Fibroblast of lung (primary cell): Measurements from ENCODE around the gene BUD23. TPM values are rescaled to one million over a fixed set of nuclear protein-coding genes. Genes with fewer than 3 reads are reported as not detected.

ENCODE experiments used
- DNase-seq, 2 donors: peaks; one replicate each; pipeline versions ENCODE4 v3.0.0 to v3.0.0-alpha.2; 2010; ENCODE audit warnings: low read depth in 2 of 2
- H2AFZ ChIP-seq: 2 replicates; pipeline ENCODE4 v1.5.1; 2012; ENCODE audit warnings: low read length, control low read depth, inconsistent platforms
- H3K27ac ChIP-seq: 2 replicates; pipeline ENCODE4 v1.5.1; 2011; ENCODE audit warnings: low read length, control low read depth; ENCODE audit not compliant: insufficient read depth
- H3K27me3 ChIP-seq: 2 replicates; pipeline ENCODE4 v1.5.1; 2011; ENCODE audit warnings: mild to moderate bottlenecking, low read length; ENCODE audit not compliant: control insufficient read depth, insufficient read depth
- H3K36me3 ChIP-seq: 2 replicates; pipeline ENCODE4 v1.5.1; 2011; ENCODE audit warnings: low read length; ENCODE audit not compliant: control insufficient read depth, insufficient read depth
- H3K4me1 ChIP-seq: 2 replicates; pipeline ENCODE4 v1.5.1; 2011; ENCODE audit warnings: low read length; ENCODE audit not compliant: control insufficient read depth, insufficient read depth; ENCODE audit errors: extremely low read depth
- H3K4me2 ChIP-seq: 2 replicates; pipeline ENCODE4 v1.5.1; 2011; ENCODE audit warnings: low read length, control low read depth; ENCODE audit not compliant: insufficient read depth; ENCODE audit errors: extremely low read depth
- H3K4me3 ChIP-seq, 4 experiments: fragments of 200-600 bp in 1 of 4; sonication (generic) in 1 of 4; replicated peaks in 1 of 4; 2 replicates each; pipeline ENCODE4 v1.5.1; 2011 to 2016; ENCODE audit warnings: low read length in 4 of 4, low read depth in 3 of 4, mild to moderate bottlenecking in 3 of 4, control low read depth in 2 of 4, inconsistent platforms in 1 of 4, mixed read lengths in 1 of 4; ENCODE audit not compliant: insufficient read depth in 1 of 4; ENCODE audit errors: control extremely low read depth in 1 of 4
- H3K79me2 ChIP-seq: 2 replicates; pipeline ENCODE4 v1.5.1; 2012; ENCODE audit warnings: mild to moderate bottlenecking, low read length, inconsistent platforms; ENCODE audit not compliant: control insufficient read depth, insufficient read depth
- H3K9ac ChIP-seq: 2 replicates; pipeline ENCODE4 v1.5.1; 2011; ENCODE audit warnings: mild to moderate bottlenecking, low read length, control low read depth; ENCODE audit not compliant: insufficient read depth
- H3K9me3 ChIP-seq: 2 replicates; pipeline ENCODE4 v1.5.1; 2012; ENCODE audit warnings: low read depth, low read length; ENCODE audit not compliant: control insufficient read depth, insufficient read depth
- H4K20me1 ChIP-seq: 2 replicates; pipeline ENCODE4 v1.5.1; 2011; ENCODE audit warnings: low read length; ENCODE audit not compliant: control insufficient read depth, insufficient read depth; ENCODE audit errors: extremely low read depth
- EZH2 ChIP-seq: IDR thresholded peaks from 2 replicates; pipeline ENCODE4 v1.5.1; 2012; ENCODE audit warnings: low read length, control low read depth, mild to moderate bottlenecking; ENCODE audit errors: missing control alignments
- polyA plus RNA-seq, 2 donors: library from polyadenylated mRNA; depleted of rRNA in 1 of 2; stranded (reverse) in 1 of 2; unstranded in 1 of 2; fragments of >200 nt; gene quantifications; 2 replicates each; pipeline ENCODE4 v1.2.1, GENCODE V29; 2011 to 2012; ENCODE audit warnings: missing spikeins in 1 of 2
- total RNA-seq: library from RNA; depleted of rRNA; stranded (reverse); fragments of >200 nt; gene quantifications from 2 replicates; pipeline ENCODE4 v1.2.1, GENCODE V29; 2014
- TF ChIP-seq, protein P1 (sequence below), 2 donors: IDR thresholded peaks in 1 of 2; conservative IDR thresholded peaks in 1 of 2; 1 replicate in 1 of 2; 2 replicates in 1 of 2; pipeline ENCODE4 v1.5.1; 2011 to 2012; ENCODE audit warnings: low read length in 2 of 2, control low read depth in 1 of 2, inconsistent platforms in 1 of 2, low read depth in 1 of 2, mild to moderate bottlenecking in 1 of 2

BUD23 gene
- total and polyA plus RNA-seq, 2 donors (not counting 1 experiment from before 2014, with no cell fraction given) = 31.9 to 60.1 TPM

DNA sequence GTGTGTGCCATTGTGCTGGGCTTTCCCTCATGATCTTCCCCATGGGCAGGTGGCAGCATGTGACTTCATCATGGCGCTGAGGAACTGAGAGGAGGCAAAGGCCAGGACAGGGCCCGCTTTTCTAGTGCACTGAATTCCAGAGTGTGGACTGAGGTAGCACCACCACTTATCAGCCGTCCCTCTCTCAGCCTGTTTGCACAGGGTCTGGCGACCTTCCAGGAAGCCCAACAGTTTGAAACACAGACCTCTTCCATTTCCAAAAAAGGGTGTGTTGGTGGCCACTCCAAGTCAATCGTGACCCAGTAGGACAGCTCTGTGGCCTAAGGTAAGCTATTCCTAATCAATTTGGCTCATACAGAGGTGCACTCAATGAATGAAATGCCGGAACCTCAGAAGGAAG is 4.5 kb upstream of the BUD23 start:
- Histone ChIP-seq H4K20me1 (no peaks in the 10 kb centered on the region), H3K9me3 (no peaks in the 10 kb centered on the region), H3K4me3 (no peak overlapping the region), H3K27ac (no peak overlapping the region), H3K27me3 (no peaks in the 10 kb centered on the region), H3K4me1 (peaks cover 6% of the 10 kb centered on the region), H3K4me2 (no peak overlapping the region), H3K9ac (no peak overlapping the region), H3K36me3 (no peaks in the 10 kb centered on the region), H2AFZ (no peak overlapping the region), H3K79me2 (peaks cover 28% of the 10 kb centered on the region)
- DNase-seq = no peak
- TF ChIP-seq, protein P1, sequence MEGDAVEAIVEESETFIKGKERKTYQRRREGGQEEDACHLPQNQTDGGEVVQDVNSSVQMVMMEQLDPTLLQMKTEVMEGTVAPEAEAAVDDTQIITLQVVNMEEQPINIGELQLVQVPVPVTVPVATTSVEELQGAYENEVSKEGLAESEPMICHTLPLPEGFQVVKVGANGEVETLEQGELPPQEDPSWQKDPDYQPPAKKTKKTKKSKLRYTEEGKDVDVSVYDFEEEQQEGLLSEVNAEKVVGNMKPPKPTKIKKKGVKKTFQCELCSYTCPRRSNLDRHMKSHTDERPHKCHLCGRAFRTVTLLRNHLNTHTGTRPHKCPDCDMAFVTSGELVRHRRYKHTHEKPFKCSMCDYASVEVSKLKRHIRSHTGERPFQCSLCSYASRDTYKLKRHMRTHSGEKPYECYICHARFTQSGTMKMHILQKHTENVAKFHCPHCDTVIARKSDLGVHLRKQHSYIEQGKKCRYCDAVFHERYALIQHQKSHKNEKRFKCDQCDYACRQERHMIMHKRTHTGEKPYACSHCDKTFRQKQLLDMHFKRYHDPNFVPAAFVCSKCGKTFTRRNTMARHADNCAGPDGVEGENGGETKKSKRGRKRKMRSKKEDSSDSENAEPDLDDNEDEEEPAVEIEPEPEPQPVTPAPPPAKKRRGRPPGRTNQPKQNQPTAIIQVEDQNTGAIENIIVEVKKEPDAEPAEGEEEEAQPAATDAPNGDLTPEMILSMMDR (conservative IDR thresholded peaks at IDR 0.05 in 1 of 2, IDR thresholded peaks at IDR 0.05 in 1 of 2; ENCODE audit: low read depth in 1 of 2, low read length in 2 of 2) = no peak
- no peak for TF ChIP-seq EZH2

GRCh38 chr7:73679709-73680108 is 3.7 kb upstream of the BUD23 start:
- no peak overlapping the region for H2AFZ ChIP-seq
- H4K20me1 ChIP-seq = no peaks in the 10 kb centered on the region
- TF ChIP-seq, protein P1 (conservative IDR thresholded peaks at IDR 0.05 in 1 of 2, IDR thresholded peaks at IDR 0.05 in 1 of 2; ENCODE audit: low read depth in 1 of 2, low read length in 2 of 2) = no peak
- TF ChIP-seq EZH2 = no peak
- H3K4me3 ChIP-seq = no peak overlapping the region
- no peaks in the 10 kb centered on the region for H3K9me3 ChIP-seq
- H3K36me3 ChIP-seq = no peaks in the 10 kb centered on the region
- H3K9ac ChIP-seq = no peak overlapping the region
- H3K4me1 ChIP-seq = peaks cover 6% of the 10 kb centered on the region
- no peak overlapping the region for H3K4me2 ChIP-seq
- peaks cover 33% of the 10 kb centered on the region for H3K79me2 ChIP-seq
- no peaks in the 10 kb centered on the region for H3K27me3 ChIP-seq
- no peak for DNase-seq
- no peak overlapping the region for H3K27ac ChIP-seq

- no peaks in the 10 kb centered on the region for H4K20me1 ChIP-seq
- TF ChIP-seq, protein P1 (conservative IDR thresholded peaks at IDR 0.05 in 1 of 2, IDR thresholded peaks at IDR 0.05 in 1 of 2; ENCODE audit: low read depth in 1 of 2, low read length in 2 of 2) = no peak
- TF ChIP-seq EZH2 = no peak
- H3K27me3 ChIP-seq = no peaks in the 10 kb centered on the region
- H3K9ac ChIP-seq = no peak overlapping the region
- H3K36me3 ChIP-seq = no peaks in the 10 kb centered on the region
- H3K27ac ChIP-seq = no peak overlapping the region
- H2AFZ ChIP-seq = no peak overlapping the region
- H3K4me1 ChIP-seq = peaks cover 6% of the 10 kb centered on the region
- H3K79me2 ChIP-seq = peaks cover 39% of the 10 kb centered on the region
- H3K4me3 ChIP-seq = no peak overlapping the region
- H3K4me2 ChIP-seq = no peak overlapping the region
- no peaks in the 10 kb centered on the region for H3K9me3 ChIP-seq
- DNase-seq = no peak
Measured at GRCh38 chr7:73680501-73680900, 2.9 kb upstream of the BUD23 start.
